B cell (primary cell): ENCODE data around the gene CRACR2A. TPM values are rescaled to one million over a fixed set of nuclear protein-coding genes. Genes with fewer than 3 reads are reported as not detected.

Source experiments
- ATAC-seq: fragments of 200-7000 bp; cut with Tn5 transposase; one replicate; pipeline ENCODE4 v1.10.0; 2021; ENCODE audit warnings: low read depth, mild to moderate bottlenecking, moderate number of reproducible peaks, moderate library complexity
- CTCF ChIA-PET: fragments of 350-600 bp; sonication (Branson Sonifier 250); formaldehyde crosslinking; loops from one replicate; lab custom pipeline; 2021; ENCODE audit warnings: antibody characterized with exemption, inconsistent platforms; lab: Charles Lee
- POLR2A ChIA-PET: fragments of 350-600 bp; sonication (Branson Sonifier 250); formaldehyde crosslinking; loops from one replicate; lab custom pipeline; 2021; ENCODE audit warnings: antibody characterized with exemption; lab: Charles Lee
- DNase-seq: peaks from one replicate; pipeline ENCODE4 v3.0.0; 2013
- H2AFZ ChIP-seq: 2 replicates; pipeline ENCODE4 v1.6.1; 2012; ENCODE audit warnings: mild to moderate bottlenecking, low read depth, low read length; ENCODE audit not compliant: insufficient read depth, poor library complexity, severe bottlenecking
- H3K27ac ChIP-seq, 2 donors: 1 replicate in 1 of 2; 2 replicates in 1 of 2; pipeline ENCODE4 v1.5.1; 2012 to 2013; ENCODE audit warnings: low read length in 2 of 2, mild to moderate bottlenecking in 2 of 2, moderate library complexity in 1 of 2
- H3K27me3 ChIP-seq, 4 experiments: fragments of 200-600 bp in 1 of 4; sonication (generic) in 1 of 4; replicated peaks in 1 of 4; 1 replicate in 2 of 4; 2 replicates in 2 of 4; pipeline versions ENCODE4 v1.6.1 to v1.7.0; 2013 to 2016; ENCODE audit warnings: low read length in 3 of 4, mild to moderate bottlenecking in 2 of 4, mixed read lengths in 1 of 4, moderate library complexity in 1 of 4; ENCODE audit not compliant: insufficient read depth in 4 of 4, control insufficient read depth in 3 of 4; ENCODE audit errors: control extremely low read depth in 1 of 4
- H3K36me3 ChIP-seq, 2 experiments: replicated peaks in 1 of 2; 1 replicate in 1 of 2; 2 replicates in 1 of 2; pipeline versions ENCODE4 v1.6.1 to v1.7.1; 2013; ENCODE audit warnings: low read length in 1 of 2; ENCODE audit not compliant: insufficient read depth in 2 of 2, control insufficient read depth in 1 of 2; ENCODE audit errors: control extremely low read depth in 1 of 2, extremely low read depth in 1 of 2
- H3K4me1 ChIP-seq, 2 donors: fragments of 200-600 bp in 1 of 2; sonication (generic) in 1 of 2; 1 replicate in 1 of 2; 2 replicates in 1 of 2; pipeline versions ENCODE4 v1.5.1 to v1.6.1; 2013 to 2017; ENCODE audit warnings: low read length in 2 of 2; ENCODE audit not compliant: control insufficient read depth in 2 of 2, insufficient read depth in 2 of 2
- H3K4me2 ChIP-seq: replicated peaks from 2 replicates; pipeline ENCODE3; 2012; ENCODE audit warnings: mild to moderate bottlenecking, low read depth, low read length; ENCODE audit not compliant: poor library complexity, severe bottlenecking
- H3K4me3 ChIP-seq, 5 experiments: fragments of 200-600 bp in 1 of 5; sonication (generic) in 1 of 5; 1 replicate in 3 of 5; 2 replicates in 2 of 5; pipeline versions ENCODE4 v1.5.1 to v1.7.0; 2011 to 2016; ENCODE audit warnings: low read length in 4 of 5, mild to moderate bottlenecking in 4 of 5, low read depth in 2 of 5, control low read depth in 1 of 5, moderate library complexity in 1 of 5; ENCODE audit not compliant: insufficient read depth in 1 of 5; ENCODE audit errors: control extremely low read depth in 1 of 5, extremely low read depth in 1 of 5
- H3K79me2 ChIP-seq: fragments of 200-600 bp; sonication (generic); one replicate; pipeline ENCODE4 v1.6.0; 2016; ENCODE audit warnings: low read length; ENCODE audit not compliant: control insufficient read depth, insufficient read depth
- H3K9ac ChIP-seq: fragments of 200-600 bp; sonication (generic); 2 replicates; pipeline ENCODE4 v1.6.1; 2017; ENCODE audit warnings: mild to moderate bottlenecking, low read length, moderate library complexity
- H3K9me3 ChIP-seq, 3 donors: one replicate each; pipeline versions ENCODE4 v1.6.1 to v1.7.1; 2013; ENCODE audit warnings: low read length in 2 of 3; ENCODE audit not compliant: control insufficient read depth in 2 of 3, insufficient read depth in 1 of 3; ENCODE audit errors: control extremely low read depth in 1 of 3
- H4K20me1 ChIP-seq: 2 replicates; pipeline ENCODE4 v1.6.0; 2012; ENCODE audit warnings: mild to moderate bottlenecking, low read length; ENCODE audit not compliant: insufficient read depth, control insufficient read depth, poor library complexity, severe bottlenecking
- H3K27ac Mint-ChIP-seq: one replicate; pipeline ENCODE4 v1.8.0; 2021; ENCODE audit warnings: mixed read lengths
- H3K27me3 Mint-ChIP-seq: one replicate; pipeline ENCODE4 v1.8.0; 2021; ENCODE audit warnings: mixed read lengths
- H3K4me1 Mint-ChIP-seq: one replicate; pipeline ENCODE4 v1.8.0; 2021; ENCODE audit warnings: mixed read lengths
- H3K4me3 Mint-ChIP-seq: one replicate; pipeline ENCODE4 v1.8.0; 2021; ENCODE audit warnings: mixed read lengths
- H3K9me3 Mint-ChIP-seq: one replicate; pipeline ENCODE4 v1.8.0; 2022; ENCODE audit warnings: mixed read lengths; ENCODE audit not compliant: insufficient read depth
- EZH2 ChIP-seq: IDR thresholded peaks from 2 replicates; pipeline ENCODE4 v1.6.1; 2012; ENCODE audit warnings: borderline replicate concordance, low read depth, mild to moderate bottlenecking, moderate library complexity, low read length; ENCODE audit not compliant: insufficient read depth, poor library complexity, severe bottlenecking
- WGBS: methylation state at CpG from one replicate; pipeline ENCODE4 v1.1.5; 2013; ENCODE audit warnings: missing lambda C conversion rate; ENCODE audit not compliant: insufficient coverage; 5-methylcytosine and 5-hydroxymethylcytosine counted together
- intact Hi-C: fragments of 100-400 bp; cut with micrococcal nuclease; formaldehyde crosslinking; loops from one replicate; pipeline ENCODE4 v1.10.0; 2022
- polyA plus RNA-seq: library from polyadenylated mRNA; depleted of rRNA; stranded (reverse); fragments of >200 nt; gene quantifications from 2 replicates; pipeline ENCODE4 v1.2.3, GENCODE V29; 2012
- small RNA-seq: library from RNA; depleted of rRNA; stranded (forward); fragments of <200 nt; gene quantifications from one replicate; pipeline ENCODE3, GENCODE V24; 2012; ENCODE audit warnings: low replicate concordance, low read depth; ENCODE audit not compliant: insufficient read length
- total RNA-seq, 2 donors: library from RNA; stranded (reverse); fragments of 120-200 nt in 1 of 2; gene quantifications; 1 replicate in 1 of 2; 2 replicates in 1 of 2; pipeline versions ENCODE4 v1.2.3 to v1.2.4, GENCODE V29; 2013 to 2022
- TF ChIP-seq, protein P1 (sequence below): fragments of 200-600 bp; IDR thresholded peaks from one replicate; pipeline ENCODE4 v1.8.0; 2022; ENCODE audit warnings: antibody characterized with exemption, mild to moderate bottlenecking

CRACR2A gene
- total and polyA plus RNA-seq, 2 donors (not counting 1 experiment from before 2014, with no cell fraction given): 15.2 to 26.1 TPM

DNA sequence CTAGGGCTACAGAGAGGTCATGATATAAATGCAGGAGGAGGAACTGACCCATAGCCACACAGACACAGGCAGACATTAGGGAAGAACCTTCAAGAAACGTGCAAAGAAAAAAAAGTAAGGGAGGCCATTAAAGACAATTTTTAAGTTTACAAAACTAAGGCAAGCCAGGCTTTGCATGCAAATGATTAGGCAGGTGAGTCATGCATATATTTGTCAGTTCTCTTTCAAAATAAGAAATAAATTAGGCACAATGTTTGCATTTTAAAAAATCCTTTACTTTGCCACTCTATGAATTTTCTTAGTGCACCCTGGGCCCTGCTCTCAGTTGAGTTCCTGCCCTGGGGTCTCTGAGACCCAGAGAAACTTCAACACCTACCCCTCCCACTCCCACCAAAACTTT lies 186.9 kb downstream of the CRACR2A start:
- no peaks in the 10 kb centered on the region for H3K79me2 ChIP-seq
- H3K9me3 Mint-ChIP-seq: no peaks in the 10 kb centered on the region
- no CpG with 5 or more reads among the region's 1 CpG for WGBS
- H3K27me3 Mint-ChIP-seq: peaks cover 22% of the 10 kb centered on the region
- no peak for TF ChIP-seq EZH2
- TF ChIP-seq, protein P1, sequence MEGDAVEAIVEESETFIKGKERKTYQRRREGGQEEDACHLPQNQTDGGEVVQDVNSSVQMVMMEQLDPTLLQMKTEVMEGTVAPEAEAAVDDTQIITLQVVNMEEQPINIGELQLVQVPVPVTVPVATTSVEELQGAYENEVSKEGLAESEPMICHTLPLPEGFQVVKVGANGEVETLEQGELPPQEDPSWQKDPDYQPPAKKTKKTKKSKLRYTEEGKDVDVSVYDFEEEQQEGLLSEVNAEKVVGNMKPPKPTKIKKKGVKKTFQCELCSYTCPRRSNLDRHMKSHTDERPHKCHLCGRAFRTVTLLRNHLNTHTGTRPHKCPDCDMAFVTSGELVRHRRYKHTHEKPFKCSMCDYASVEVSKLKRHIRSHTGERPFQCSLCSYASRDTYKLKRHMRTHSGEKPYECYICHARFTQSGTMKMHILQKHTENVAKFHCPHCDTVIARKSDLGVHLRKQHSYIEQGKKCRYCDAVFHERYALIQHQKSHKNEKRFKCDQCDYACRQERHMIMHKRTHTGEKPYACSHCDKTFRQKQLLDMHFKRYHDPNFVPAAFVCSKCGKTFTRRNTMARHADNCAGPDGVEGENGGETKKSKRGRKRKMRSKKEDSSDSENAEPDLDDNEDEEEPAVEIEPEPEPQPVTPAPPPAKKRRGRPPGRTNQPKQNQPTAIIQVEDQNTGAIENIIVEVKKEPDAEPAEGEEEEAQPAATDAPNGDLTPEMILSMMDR: no peak
- ChIA-PET CTCF (no interaction called here), POLR2A (no interaction called here)
- DNase-seq (no peak), ATAC-seq (no peak)
- H3K9me3 ChIP-seq: peaks cover 0 to 3% (median 0%) of the 10 kb centered on the region in 3 donors
- peaks cover 0 to 5% (median 0%) of the 10 kb centered on the region in 4 experiments for H3K27me3 ChIP-seq
- H3K27ac Mint-ChIP-seq: no peak overlapping the region
- no peak overlapping the region for H2AFZ ChIP-seq
- no peak overlapping the region for H3K4me2 ChIP-seq
- H3K27ac ChIP-seq: no peak overlapping the region
- H3K4me1 Mint-ChIP-seq: no peaks in the 10 kb centered on the region
- no peak overlapping the region for H3K4me3 ChIP-seq
- intact Hi-C loops: no loop called here
- no peaks in the 10 kb centered on the region for H3K36me3 ChIP-seq
- no peak overlapping the region for H3K4me3 Mint-ChIP-seq
- H3K9ac ChIP-seq: no peak overlapping the region
- H4K20me1 ChIP-seq: no peaks in the 10 kb centered on the region
- H3K4me1 ChIP-seq: no peaks in the 10 kb centered on the region

Small RNAs within 50 kb of the gene (small RNA-seq; reads per million reads assigned to genes)
- gene RNU6-174P: not detected

Other genes with a start within 250 kb of the CRACR2A start
- 24.3 and 26.3 TPM in 2 replicates for gene PARP11, start 120.3 kb upstream of the CRACR2A start, total RNA-seq
- 6.4 and 8.8 TPM in 2 replicates for gene PARP11, start 120.3 kb upstream of the CRACR2A start, polyA plus RNA-seq